ENCODE measurements around the gene NBEAL1.
"Not testable (repeated sequence)": the region's sequence is repeated elsewhere in the genome, so short reads cannot be mapped to it uniquely, and the experiment has no call there.

The NBEAL1 gene

DNA sequence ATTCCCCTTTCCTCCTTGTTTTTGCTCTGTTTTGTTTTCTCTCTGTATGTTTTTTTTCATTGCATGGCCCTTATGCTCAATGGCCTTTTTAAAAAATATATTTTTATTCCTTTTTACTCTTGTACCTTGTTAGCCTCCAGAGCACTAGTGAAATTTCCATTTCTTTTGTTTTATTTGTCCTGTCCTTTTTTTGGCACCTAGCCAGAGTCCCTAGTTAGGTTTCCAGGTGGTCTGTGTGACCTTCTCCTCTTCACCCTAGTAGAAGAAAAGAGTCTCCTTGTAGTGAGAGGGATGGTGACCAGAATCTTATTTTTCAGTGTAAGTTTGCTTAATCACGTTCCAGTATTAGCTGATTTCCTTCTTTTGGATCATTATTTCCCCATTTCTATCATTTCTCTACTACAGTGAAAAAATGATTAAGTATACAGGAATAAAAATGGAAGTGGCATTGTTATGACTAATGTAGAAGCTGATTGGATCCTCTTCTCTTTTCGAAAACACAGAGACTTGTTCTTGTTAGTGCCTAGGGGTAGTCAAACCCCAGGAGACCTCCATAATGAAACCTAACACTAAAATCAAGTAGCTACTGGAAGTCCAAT is 65.9 kb downstream of the NBEAL1 start:
- Histone ChIP-seq H3K27me3 (ENCODE audit: insufficient read depth, low read length, poor library complexity, severe bottlenecking) (no peaks in the 10 kb centered on the region), H3K4me1 (ENCODE audit: insufficient read depth, low read length, poor library complexity, severe bottlenecking) (no peaks in the 10 kb centered on the region), H3K4me2 (ENCODE audit: low read depth, low read length, poor library complexity, severe bottlenecking) (no peak overlapping the region), H3K36me3 (ENCODE audit: insufficient read depth, low read length) (no peaks in the 10 kb centered on the region), H3K9ac (ENCODE audit: low read depth, low read length, poor library complexity, severe bottlenecking) (no peak overlapping the region), H3F3A (ENCODE audit: low read depth) (no peaks in the 10 kb centered on the region), H2AFZ (ENCODE audit: low read length) (no peak overlapping the region), H3K79me2 (ENCODE audit: insufficient read depth, low read length) (no peaks in the 10 kb centered on the region), H3K9me2 (replicated peaks; ENCODE audit: low read depth, low read length) (no peaks in the 10 kb centered on the region), H3K4me3 (ENCODE audit: low read length, poor library complexity, severe bottlenecking) (no peak overlapping the region), H3K9me3 (ENCODE audit: insufficient read depth, low read depth, low read length) (no peaks in the 10 kb centered on the region), H4K20me1 (ENCODE audit: insufficient read depth, low read length, poor library complexity, severe bottlenecking) (no peaks in the 10 kb centered on the region)
- no peak for TF ChIP-seq EZH2phosphoT487 (IDR thresholded peaks at IDR 0.05; ENCODE audit: borderline replicate concordance)
- TF ChIP-seq, protein P1, sequence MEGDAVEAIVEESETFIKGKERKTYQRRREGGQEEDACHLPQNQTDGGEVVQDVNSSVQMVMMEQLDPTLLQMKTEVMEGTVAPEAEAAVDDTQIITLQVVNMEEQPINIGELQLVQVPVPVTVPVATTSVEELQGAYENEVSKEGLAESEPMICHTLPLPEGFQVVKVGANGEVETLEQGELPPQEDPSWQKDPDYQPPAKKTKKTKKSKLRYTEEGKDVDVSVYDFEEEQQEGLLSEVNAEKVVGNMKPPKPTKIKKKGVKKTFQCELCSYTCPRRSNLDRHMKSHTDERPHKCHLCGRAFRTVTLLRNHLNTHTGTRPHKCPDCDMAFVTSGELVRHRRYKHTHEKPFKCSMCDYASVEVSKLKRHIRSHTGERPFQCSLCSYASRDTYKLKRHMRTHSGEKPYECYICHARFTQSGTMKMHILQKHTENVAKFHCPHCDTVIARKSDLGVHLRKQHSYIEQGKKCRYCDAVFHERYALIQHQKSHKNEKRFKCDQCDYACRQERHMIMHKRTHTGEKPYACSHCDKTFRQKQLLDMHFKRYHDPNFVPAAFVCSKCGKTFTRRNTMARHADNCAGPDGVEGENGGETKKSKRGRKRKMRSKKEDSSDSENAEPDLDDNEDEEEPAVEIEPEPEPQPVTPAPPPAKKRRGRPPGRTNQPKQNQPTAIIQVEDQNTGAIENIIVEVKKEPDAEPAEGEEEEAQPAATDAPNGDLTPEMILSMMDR (conservative IDR thresholded peaks at IDR 0.05; ENCODE audit: low read length), result no peak

DNA sequence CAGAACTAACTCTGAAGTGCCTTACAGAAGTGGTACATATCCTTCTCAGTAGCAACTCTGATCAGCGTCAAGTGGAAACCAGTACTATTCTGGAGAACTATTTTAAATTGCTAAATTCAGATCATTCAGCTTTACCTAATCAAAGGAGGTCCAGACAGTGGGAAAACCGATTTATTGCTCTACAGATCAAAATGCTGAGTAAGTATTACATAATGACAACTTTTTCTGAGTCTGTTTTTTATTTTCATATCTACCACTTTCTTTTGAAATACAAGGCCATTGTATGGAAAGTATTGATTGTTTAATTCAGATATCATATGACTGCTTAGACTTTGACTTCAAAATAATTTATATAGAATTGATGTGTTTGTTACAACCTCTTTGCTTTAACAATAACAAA is 68.7 kb downstream of the NBEAL1 start:
- no peaks in the 10 kb centered on the region for H4K20me1 ChIP-seq (ENCODE audit: insufficient read depth, low read length, poor library complexity, severe bottlenecking)
- no peak overlapping the region for H2AFZ ChIP-seq (ENCODE audit: low read length)
- no peaks in the 10 kb centered on the region for H3K36me3 ChIP-seq (ENCODE audit: insufficient read depth, low read length)
- TF ChIP-seq EZH2phosphoT487 (IDR thresholded peaks at IDR 0.05; ENCODE audit: borderline replicate concordance), result no peak
- TF ChIP-seq, protein P1 (conservative IDR thresholded peaks at IDR 0.05; ENCODE audit: low read length), result no peak
- H3K27me3 ChIP-seq (ENCODE audit: insufficient read depth, low read length, poor library complexity, severe bottlenecking), result no peaks in the 10 kb centered on the region
- H3K4me1 ChIP-seq (ENCODE audit: insufficient read depth, low read length, poor library complexity, severe bottlenecking), result no peaks in the 10 kb centered on the region
- H3K4me2 ChIP-seq (ENCODE audit: low read depth, low read length, poor library complexity, severe bottlenecking), result no peak overlapping the region
- no peak overlapping the region for H3K4me3 ChIP-seq (ENCODE audit: low read length, poor library complexity, severe bottlenecking)
- H3F3A ChIP-seq (ENCODE audit: low read depth), result no peaks in the 10 kb centered on the region
- H3K9ac ChIP-seq (ENCODE audit: low read depth, low read length, poor library complexity, severe bottlenecking), result no peak overlapping the region
- no peaks in the 10 kb centered on the region for H3K79me2 ChIP-seq (ENCODE audit: insufficient read depth, low read length)
- H3K9me2 ChIP-seq (replicated peaks; ENCODE audit: low read depth, low read length), result no peaks in the 10 kb centered on the region
- no peaks in the 10 kb centered on the region for H3K9me3 ChIP-seq (ENCODE audit: insufficient read depth, low read depth, low read length)

DNA sequence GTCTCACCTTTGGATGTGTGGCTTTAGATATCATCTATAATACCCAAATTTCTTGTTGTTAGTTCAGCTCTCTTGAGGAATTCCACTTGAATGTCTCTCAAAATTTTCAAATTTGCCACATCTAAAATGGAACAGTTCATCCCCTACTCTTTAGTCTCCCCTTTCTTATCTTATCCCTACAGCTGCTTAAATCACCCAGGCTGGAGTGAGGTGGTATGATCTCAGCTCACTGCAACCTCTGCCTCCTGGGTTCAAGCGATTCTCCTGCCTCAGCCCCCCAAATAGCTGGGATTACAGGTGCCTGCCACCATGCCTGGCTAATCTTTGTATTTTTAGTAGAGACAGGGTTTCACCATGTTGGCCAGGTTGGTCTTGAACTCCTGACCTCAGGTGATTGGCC is 71.7 kb downstream of the NBEAL1 start:
- H3K9me2 ChIP-seq (replicated peaks; ENCODE audit: low read depth, low read length); H3K79me2 ChIP-seq (ENCODE audit: insufficient read depth, low read length); H4K20me1 ChIP-seq (ENCODE audit: insufficient read depth, low read length, poor library complexity, severe bottlenecking); H3K4me3 ChIP-seq (ENCODE audit: low read length, poor library complexity, severe bottlenecking); H3K9me3 ChIP-seq (ENCODE audit: insufficient read depth, low read depth, low read length); H3K27me3 ChIP-seq (ENCODE audit: insufficient read depth, low read length, poor library complexity, severe bottlenecking); H3K9ac ChIP-seq (ENCODE audit: low read depth, low read length, poor library complexity, severe bottlenecking); H2AFZ ChIP-seq (ENCODE audit: low read length); H3K4me1 ChIP-seq (ENCODE audit: insufficient read depth, low read length, poor library complexity, severe bottlenecking); H3K36me3 ChIP-seq (ENCODE audit: insufficient read depth, low read length); H3K4me2 ChIP-seq (ENCODE audit: low read depth, low read length, poor library complexity, severe bottlenecking); H3F3A ChIP-seq (ENCODE audit: low read depth): not testable (repeated sequence)

DNA sequence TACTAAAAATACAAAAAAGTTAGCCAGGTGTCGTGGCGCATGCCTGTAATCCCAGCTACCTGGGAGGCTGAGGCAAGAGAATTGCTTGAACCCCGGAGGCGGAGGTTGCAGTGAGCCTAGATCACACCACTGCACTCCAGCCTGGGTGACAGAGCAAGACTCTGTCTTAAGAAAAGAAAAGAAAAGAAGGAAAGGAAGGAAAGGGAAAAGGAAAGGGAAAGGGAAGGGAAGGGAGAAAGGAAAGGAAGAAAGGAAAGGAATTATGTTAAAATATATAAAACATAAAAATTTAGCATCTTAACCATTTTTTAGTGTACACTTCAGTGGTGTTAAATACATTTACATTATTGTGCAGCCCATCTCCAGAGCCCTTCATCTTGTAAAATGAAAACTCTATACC is 76.0 kb downstream of the NBEAL1 start:
- not testable (repeated sequence) for H3K27me3 ChIP-seq (ENCODE audit: insufficient read depth, low read length, poor library complexity, severe bottlenecking); H3K4me3 ChIP-seq (ENCODE audit: low read length, poor library complexity, severe bottlenecking); H3K4me1 ChIP-seq (ENCODE audit: insufficient read depth, low read length, poor library complexity, severe bottlenecking); H3K4me2 ChIP-seq (ENCODE audit: low read depth, low read length, poor library complexity, severe bottlenecking); H3K36me3 ChIP-seq (ENCODE audit: insufficient read depth, low read length); H3K9ac ChIP-seq (ENCODE audit: low read depth, low read length, poor library complexity, severe bottlenecking); H3K9me2 ChIP-seq (replicated peaks; ENCODE audit: low read depth, low read length); H4K20me1 ChIP-seq (ENCODE audit: insufficient read depth, low read length, poor library complexity, severe bottlenecking); H3F3A ChIP-seq (ENCODE audit: low read depth); H3K79me2 ChIP-seq (ENCODE audit: insufficient read depth, low read length); H2AFZ ChIP-seq (ENCODE audit: low read length); H3K9me3 ChIP-seq (ENCODE audit: insufficient read depth, low read depth, low read length)
